Skeletal muscle tissue (tissue), 4 donors: ENCODE results near the gene PSMB7. TPM values are rescaled to one million over a fixed set of nuclear protein-coding genes. Genes with fewer than 3 reads are reported as not detected.

Source experiments
- H3K27ac ChIP-seq: one replicate; pipeline ENCODE4 v1.7.0; 2013; ENCODE audit warnings: mild to moderate bottlenecking, low read depth, low read length, inconsistent platforms
- H3K27me3 ChIP-seq, 3 donors: one replicate each; pipeline ENCODE4 v1.7.0; 2013; ENCODE audit warnings: low read length in 3 of 3; ENCODE audit not compliant: control insufficient read depth in 3 of 3, insufficient read depth in 3 of 3
- H3K36me3 ChIP-seq, 3 donors: one replicate each; pipeline ENCODE4 v1.7.0; 2013; ENCODE audit warnings: low read length in 3 of 3; ENCODE audit not compliant: control insufficient read depth in 3 of 3, insufficient read depth in 3 of 3
- H3K4me1 ChIP-seq, 3 donors: one replicate each; pipeline ENCODE4 v1.7.0; 2013; ENCODE audit warnings: low read length in 3 of 3, mild to moderate bottlenecking in 3 of 3; ENCODE audit not compliant: control insufficient read depth in 3 of 3, insufficient read depth in 3 of 3
- H3K4me3 ChIP-seq, 3 donors: one replicate each; pipeline ENCODE4 v1.7.0; 2013; ENCODE audit warnings: low read length in 3 of 3
- H3K9ac ChIP-seq, 3 donors: one replicate each; pipeline ENCODE4 v1.7.0; 2013; ENCODE audit warnings: low read length in 3 of 3, mild to moderate bottlenecking in 3 of 3, moderate library complexity in 2 of 3, low read depth in 1 of 3
- H3K9me3 ChIP-seq, 3 donors: one replicate each; pipeline ENCODE4 v1.7.0; 2013; ENCODE audit warnings: low read length in 3 of 3; ENCODE audit not compliant: control insufficient read depth in 3 of 3
- total RNA-seq: library from RNA; depleted of rRNA; stranded (reverse); fragments of >200 nt; gene quantifications from one replicate; pipeline ENCODE4 v1.2.3, GENCODE V29; 2014
- donor health status: Osteomylitis.

PSMB7 gene
- total RNA-seq, 1 donor from 2014 or later: 215 TPM

GRCh38 chr9:124349267-124349666 is 66.0 kb downstream of the PSMB7 start:
- H3K9ac ChIP-seq: no peak overlapping the region
- H3K27me3 ChIP-seq: no peaks in the 10 kb centered on the region
- H3K27ac ChIP-seq: no peak overlapping the region
- peaks cover 40 to 53% (median 47%) of the 10 kb centered on the region in 3 donors for H3K36me3 ChIP-seq
- no peaks in the 10 kb centered on the region for H3K9me3 ChIP-seq
- H3K4me1 ChIP-seq: no peaks in the 10 kb centered on the region
- no peak overlapping the region for H3K4me3 ChIP-seq

- peaks cover 40 to 53% (median 47%) of the 10 kb centered on the region in 3 donors for H3K36me3 ChIP-seq
- H3K9ac ChIP-seq: no peak overlapping the region
- H3K9me3 ChIP-seq: no peaks in the 10 kb centered on the region
- no peak overlapping the region for H3K4me3 ChIP-seq
- H3K27ac ChIP-seq: no peak overlapping the region
- H3K27me3 ChIP-seq: no peaks in the 10 kb centered on the region
- H3K4me1 ChIP-seq: peaks cover 0 to under 1% (median 0%) of the 10 kb centered on the region in 3 donors
Measured at GRCh38 chr9:124348831-124349230, 66.4 kb downstream of the PSMB7 start.

- Histone ChIP-seq H3K27me3 (no peaks in the 10 kb centered on the region), H3K36me3 (peaks cover 38 to 48% (median 44%) of the 10 kb centered on the region in 3 donors), H3K9me3 (no peaks in the 10 kb centered on the region), H3K4me3 (no peak overlapping the region), H3K9ac (no peak overlapping the region), H3K4me1 (peaks cover under 1 to 5% (median 3%) of the 10 kb centered on the region in 3 donors), H3K27ac (no peak overlapping the region)
Measured at GRCh38 chr9:124348363-124348762, 66.9 kb downstream of the PSMB7 start.

- Histone ChIP-seq H3K36me3 (peaks cover 34 to 44% (median 40%) of the 10 kb centered on the region in 3 donors), H3K9ac (no peak overlapping the region), H3K27me3 (no peaks in the 10 kb centered on the region), H3K27ac (no peak overlapping the region), H3K4me3 (no peak overlapping the region), H3K4me1 (peaks cover 3 to 8% (median 6%) of the 10 kb centered on the region in 3 donors), H3K9me3 (no peaks in the 10 kb centered on the region)
Measured at GRCh38 chr9:124347968-124348358, 67.3 kb downstream of the PSMB7 start.

- peaks cover 9 to 14% (median 11%) of the 10 kb centered on the region in 3 donors for H3K4me1 ChIP-seq
- H3K36me3 ChIP-seq: peaks cover 29 to 38% (median 34%) of the 10 kb centered on the region in 3 donors
- no peaks in the 10 kb centered on the region for H3K9me3 ChIP-seq
Measured at GRCh38 chr9:124347206-124347967, 67.9 kb downstream of the PSMB7 start.

GRCh38 chr9:124346347-124347163 is 68.7 kb downstream of the PSMB7 start:
- Histone ChIP-seq H3K27me3 (no peaks in the 10 kb centered on the region), H3K9ac (no peak overlapping the region), H3K4me3 (no peak overlapping the region), H3K9me3 (no peaks in the 10 kb centered on the region), H3K36me3 (peaks cover 26 to 37% (median 28%) of the 10 kb centered on the region in 3 donors), H3K4me1 (peaks cover 11 to 21% (median 16%) of the 10 kb centered on the region in 3 donors), H3K27ac (no peak overlapping the region)

More at GRCh38 chr9:124347206-124347967, 67.9 kb downstream of the PSMB7 start:
- Histone ChIP-seq H3K27me3 (no peaks in the 10 kb centered on the region), H3K27ac (no peak overlapping the region), H3K4me3 (no peak overlapping the region), H3K9ac (no peak overlapping the region)

GRCh38 chr9:124345751-124346281 is 69.4 kb downstream of the PSMB7 start:
- no peaks in the 10 kb centered on the region for H3K9me3 ChIP-seq
- H3K4me3 ChIP-seq: no peak overlapping the region
- no peaks in the 10 kb centered on the region for H3K27me3 ChIP-seq
- peaks cover 11 to 21% (median 16%) of the 10 kb centered on the region in 3 donors for H3K4me1 ChIP-seq
- no peak overlapping the region for H3K27ac ChIP-seq
- H3K36me3 ChIP-seq: peaks cover 19 to 29% (median 23%) of the 10 kb centered on the region in 3 donors
- H3K9ac ChIP-seq: no peak overlapping the region

- H3K4me1 ChIP-seq: peaks cover 11 to 21% (median 16%) of the 10 kb centered on the region in 3 donors
- peaks cover 12 to 23% (median 19%) of the 10 kb centered on the region in 3 donors for H3K36me3 ChIP-seq
- H3K4me3 ChIP-seq: no peak overlapping the region
- H3K9ac ChIP-seq: no peak overlapping the region
- no peaks in the 10 kb centered on the region for H3K9me3 ChIP-seq
- peaks cover 0 to 5% (median 0%) of the 10 kb centered on the region in 3 donors for H3K27me3 ChIP-seq
- no peak overlapping the region for H3K27ac ChIP-seq
Measured at GRCh38 chr9:124345063-124345462, 70.2 kb downstream of the PSMB7 start.

GRCh38 chr9:124344291-124345050 is 70.8 kb downstream of the PSMB7 start:
- peaks cover 11 to 21% (median 16%) of the 10 kb centered on the region in 3 donors for H3K4me1 ChIP-seq
- no peak overlapping the region for H3K4me3 ChIP-seq
- H3K36me3 ChIP-seq: peaks cover 11 to 21% (median 15%) of the 10 kb centered on the region in 3 donors
- no peak overlapping the region for H3K9ac ChIP-seq
- H3K9me3 ChIP-seq: no peaks in the 10 kb centered on the region
- H3K27ac ChIP-seq: no peak overlapping the region
- peaks cover 0 to 11% (median 0%) of the 10 kb centered on the region in 3 donors for H3K27me3 ChIP-seq
